Measurements from ENCODE around the gene RFNG.

The RFNG gene

GRCh38 chr17:82086941-82087906, 35.6 kb upstream of the RFNG start:
- no peak overlapping the region for H3K4me3 ChIP-seq (ENCODE audit: low read depth, low read length)
- no peak for TF ChIP-seq CTCF (IDR thresholded peaks at IDR 0.05; ENCODE audit: low read depth, low read length)

DNA sequence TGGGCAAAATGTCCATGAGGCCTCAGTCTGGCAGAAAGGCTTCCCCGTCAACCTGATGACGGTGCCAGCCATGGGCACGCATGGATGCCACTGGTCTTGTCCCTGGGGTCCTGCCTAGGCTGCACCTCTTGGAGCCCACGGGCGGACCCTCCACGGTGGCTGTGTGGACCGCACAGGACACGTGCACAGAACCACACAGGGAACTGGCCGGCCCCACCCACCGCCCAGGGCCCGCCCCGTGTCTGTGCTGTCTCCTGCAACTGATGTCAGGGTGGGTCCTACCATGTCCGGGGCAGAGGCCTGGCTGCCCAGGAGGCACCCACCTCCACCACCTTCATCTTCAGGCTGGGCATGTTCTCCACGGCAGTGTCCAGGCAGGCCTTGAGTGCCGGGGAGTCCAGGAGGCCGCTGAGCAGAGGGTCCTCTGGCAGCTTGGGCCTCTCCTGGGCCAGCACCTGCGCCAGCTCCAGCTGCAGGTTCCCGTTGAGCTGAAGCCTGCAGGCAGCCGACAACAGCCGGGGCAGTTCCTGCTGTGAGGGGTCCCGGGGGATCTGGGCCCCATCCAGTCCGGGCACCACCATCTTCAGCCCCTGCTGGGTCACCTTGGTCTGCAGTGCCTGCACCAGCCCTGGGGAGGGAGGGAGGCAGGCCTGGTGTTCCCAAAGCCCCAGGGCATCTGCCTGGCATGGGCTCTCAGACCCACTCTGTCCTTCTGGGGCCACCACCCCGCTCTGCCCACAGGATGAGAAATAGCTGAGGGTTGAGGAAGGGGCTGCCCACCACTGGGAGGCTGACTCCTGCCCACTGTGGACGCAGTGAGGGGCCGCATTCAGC, 34.5 kb upstream of the RFNG start:
- H3K4me3 ChIP-seq (ENCODE audit: low read depth, low read length) = no peak overlapping the region
- no peak for TF ChIP-seq CTCF (IDR thresholded peaks at IDR 0.05; ENCODE audit: low read depth, low read length)

- H3K4me3 ChIP-seq (ENCODE audit: low read depth, low read length) = no peak overlapping the region
- no peak for TF ChIP-seq CTCF (IDR thresholded peaks at IDR 0.05; ENCODE audit: low read depth, low read length)
Observed at GRCh38 chr17:82085031-82085861, 33.6 kb upstream of the RFNG start.

DNA sequence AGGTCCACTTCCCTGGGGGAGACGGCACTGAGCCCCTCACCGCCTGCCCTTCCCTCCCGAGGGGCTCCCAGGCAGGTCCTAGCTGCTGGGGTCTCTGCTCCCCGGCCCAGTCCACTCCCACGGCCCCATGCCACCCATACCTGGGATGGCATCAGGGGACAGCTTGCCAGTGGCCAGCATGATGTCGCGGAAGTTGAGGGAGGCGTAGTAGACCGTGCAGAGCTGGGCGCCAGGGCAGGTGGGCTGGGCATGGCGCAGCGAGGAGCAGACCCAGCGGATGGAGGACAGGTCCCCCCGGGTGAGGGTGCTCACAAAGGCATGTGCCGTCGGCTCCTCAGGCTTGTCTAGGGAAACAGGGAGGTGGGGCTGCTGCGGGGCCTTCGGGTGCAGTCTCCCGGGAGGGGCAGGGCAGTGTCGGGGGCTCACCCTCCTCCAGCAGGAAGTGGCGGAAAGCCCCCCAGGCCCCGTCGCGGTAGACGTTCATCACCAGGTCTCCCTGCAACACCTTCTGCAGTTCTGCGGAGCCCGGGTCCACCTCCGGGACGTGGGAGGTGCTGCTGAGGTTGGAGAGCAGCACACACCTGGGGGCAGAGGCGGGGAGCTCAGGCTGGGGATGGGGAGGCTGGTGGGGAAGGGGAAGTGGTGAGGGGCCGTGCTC, 32.9 kb upstream of the RFNG start:
- TF ChIP-seq CTCF (IDR thresholded peaks at IDR 0.05; ENCODE audit: low read depth, low read length) = no peak
- H3K4me3 ChIP-seq (ENCODE audit: low read depth, low read length) = no peak overlapping the region

- TF ChIP-seq CTCF (IDR thresholded peaks at IDR 0.05; ENCODE audit: low read depth, low read length) = no peak
- no peak overlapping the region for H3K4me3 ChIP-seq (ENCODE audit: low read depth, low read length)
Observed at GRCh38 chr17:82083533-82084359, 32.1 kb upstream of the RFNG start.

- TF ChIP-seq CTCF (IDR thresholded peaks at IDR 0.05; ENCODE audit: low read depth, low read length) = no peak
- no peak overlapping the region for H3K4me3 ChIP-seq (ENCODE audit: low read depth, low read length)
Observed at GRCh38 chr17:82083009-82083408, 31.4 kb upstream of the RFNG start.
